Stimulated activated CD4-positive, alpha-beta T cell treated with anti-CD3 and anti-CD28 coated beads, Interleukin-1b, Interleukin-23, amount 100 ng/mL, for 1 hour (primary cell): ENCODE data around the gene TRAF3.

Source experiments
- DNase-seq, 2 donors: peaks; one replicate each; pipeline ENCODE4 v3.0.0-alpha.2; 2020; ENCODE audit warnings: low read depth in 2 of 2

Gene TRAF3

GRCh38 chr14:102778338-102779083, 1.3 kb downstream of the TRAF3 start:
- no peak for DNase-seq

- DNase-seq = no peak
Observed at GRCh38 chr14:102779084-102779462, 1.8 kb downstream of the TRAF3 start.

- DNase-seq = no peak
Observed at GRCh38 chr14:102779574-102780315, 2.5 kb downstream of the TRAF3 start.

GRCh38 chr14:102781063-102781462, 3.8 kb downstream of the TRAF3 start:
- DNase-seq = no peak

GRCh38 chr14:102782974-102783373, 5.7 kb downstream of the TRAF3 start:
- DNase-seq = no peak

GRCh38 chr14:102784892-102785594, 7.8 kb downstream of the TRAF3 start:
- no peak for DNase-seq

- no peak for DNase-seq
Observed at GRCh38 chr14:102785595-102785963, 8.3 kb downstream of the TRAF3 start.

GRCh38 chr14:102786768-102787167, 9.5 kb downstream of the TRAF3 start:
- no peak for DNase-seq

- no peak for DNase-seq
Observed at GRCh38 chr14:102789349-102789748, 12.1 kb downstream of the TRAF3 start.

- DNase-seq = no peak
Observed at GRCh38 chr14:102793531-102794328, 16.5 kb downstream of the TRAF3 start.

- no peak for DNase-seq
Observed at GRCh38 chr14:102795060-102795925, 18.0 kb downstream of the TRAF3 start.

- no peak for DNase-seq
Observed at GRCh38 chr14:102796661-102797190, 19.5 kb downstream of the TRAF3 start.

GRCh38 chr14:102798926-102799325, 21.7 kb downstream of the TRAF3 start:
- no peak for DNase-seq

GRCh38 chr14:102799684-102800562, 22.7 kb downstream of the TRAF3 start:
- no peak for DNase-seq

GRCh38 chr14:102802834-102803523, 25.7 kb downstream of the TRAF3 start:
- DNase-seq = no peak

GRCh38 chr14:102804858-102805257, 27.6 kb downstream of the TRAF3 start:
- no peak for DNase-seq

- no peak for DNase-seq
Observed at GRCh38 chr14:102805371-102805891, 28.2 kb downstream of the TRAF3 start.

- no peak for DNase-seq
Observed at GRCh38 chr14:102805941-102806340, 28.7 kb downstream of the TRAF3 start.

GRCh38 chr14:102806447-102806846, 29.2 kb downstream of the TRAF3 start:
- DNase-seq = no peak
